GM12878 (cell line): ENCODE measurements around the gene SOCS6. TPM values are rescaled to one million over a fixed set of nuclear protein-coding genes. Genes with fewer than 3 reads are reported as not detected.

Experiments
- ATAC-seq: fragments of 200-7000 bp; cut with Tn5 transposase; 3 replicates; pipeline ENCODE4 v1.9.1; 2020; ENCODE audit warnings: mild to moderate bottlenecking, moderate library complexity
- BruUV-seq: library from RNA; stranded (reverse); fragments of 400-500 nt; replicated peaks from 2 replicates; lab custom pipeline; 2021; lab: Mats Ljungman, UMichigan
- CTCF ChIA-PET: fragments of 300-600 bp; sonication (Branson Sonifier 250); formaldehyde crosslinking; extraction: SDS; loops from one replicate; lab custom pipeline; 2021; ENCODE audit warnings: inconsistent platforms; lab: Yijun Ruan, JAX
- POLR2A ChIA-PET: fragments of 350-600 bp; formaldehyde crosslinking; extraction: SDS; loops from one replicate; lab custom pipeline; 2021; ENCODE audit warnings: inconsistent platforms; lab: Charles Lee
- RAD21 ChIA-PET: fragments of 300-600 bp; sonication (Branson Sonifier 250); formaldehyde crosslinking; loops from one replicate; lab custom pipeline; 2023; ENCODE audit warnings: antibody characterized with exemption; ENCODE audit not compliant: unreplicated experiment; lab: Charles Lee
- SMC1A ChIA-PET: fragments of 300-600 bp; sonication (Branson Sonifier 250); formaldehyde crosslinking; loops from one replicate; lab custom pipeline; 2023; ENCODE audit not compliant: unreplicated experiment, uncharacterized antibody; lab: Charles Lee
- DNase-seq: peaks from one replicate; pipeline ENCODE4 v3.0.0-alpha.2; 2011; ENCODE audit warnings: low read depth, low spot score
- FAIRE-seq: peaks from 3 replicates; lab custom pipeline; 2011; peaks lifted over from hg19 to GRCh38; lab: Jason Lieb, UNC
- H2AFZ ChIP-seq: 2 replicates; pipeline ENCODE4 v1.6.0; 2011; ENCODE audit warnings: low read depth, low read length, control low read depth; ENCODE audit not compliant: control insufficient read depth
- H3K27ac ChIP-seq: 2 replicates; pipeline ENCODE4 v1.5.1; 2011; ENCODE audit warnings: control low read depth; ENCODE audit not compliant: control insufficient read depth, insufficient read depth
- H3K27me3 ChIP-seq, 2 experiments: replicated peaks in 1 of 2; 2 replicates each; pipeline versions ENCODE4 v1.6.0 to v1.6.1; 2011; ENCODE audit warnings: low read length in 1 of 2; ENCODE audit not compliant: control insufficient read depth in 2 of 2, insufficient read depth in 2 of 2
- H3K36me3 ChIP-seq, 2 experiments: 2 replicates each; pipeline ENCODE4 v1.5.1; 2011; ENCODE audit warnings: low read length in 1 of 2; ENCODE audit not compliant: control insufficient read depth in 2 of 2, insufficient read depth in 2 of 2
- H3K4me1 ChIP-seq: 2 replicates; pipeline ENCODE4 v1.6.1; 2011; ENCODE audit warnings: mild to moderate bottlenecking, low read length, moderate library complexity, mixed read lengths; ENCODE audit not compliant: control insufficient read depth, insufficient read depth
- H3K4me2 ChIP-seq: 2 replicates; pipeline ENCODE4 v1.6.0; 2011; ENCODE audit warnings: control low read depth; ENCODE audit not compliant: control insufficient read depth, insufficient read depth
- H3K4me3 ChIP-seq: fragments of 200-600 bp; sonication (generic); 2 replicates; pipeline ENCODE4 v1.5.1; 2016
- H3K79me2 ChIP-seq: 2 replicates; pipeline ENCODE4 v1.6.0; 2011; ENCODE audit warnings: low read length; ENCODE audit not compliant: control insufficient read depth, insufficient read depth
- H3K9ac ChIP-seq: 2 replicates; pipeline ENCODE4 v1.8.0; 2011; ENCODE audit warnings: low read length, control low read depth, mixed read lengths; ENCODE audit not compliant: control insufficient read depth, insufficient read depth
- H3K9me3 ChIP-seq: replicated peaks from 3 replicates; pipeline ENCODE4 v1.5.1; 2011; ENCODE audit warnings: mild to moderate bottlenecking, low read length; ENCODE audit not compliant: control insufficient read depth, insufficient read depth
- H4K20me1 ChIP-seq: 2 replicates; pipeline ENCODE4 v1.6.0; 2011; ENCODE audit not compliant: control insufficient read depth, insufficient read depth
- CHD4 ChIP-seq: fragments of 200-600 bp; sonication (generic); IDR thresholded peaks from 2 replicates; pipeline ENCODE4 v1.6.1; 2016; ENCODE audit warnings: mild to moderate bottlenecking
- EED ChIP-seq: sonication (generic); IDR thresholded peaks from 2 replicates; pipeline ENCODE4 v1.6.1; 2016; ENCODE audit warnings: antibody characterized with exemption, low read depth
- WGBS: methylation state at CpG from one replicate; pipeline ENCODE4 v1.1.6; 2016; ENCODE audit warnings: low lambda C conversion rate; ENCODE audit not compliant: insufficient replicate concordance, insufficient coverage; ENCODE audit errors: missing lambda C conversion rate; 5-methylcytosine and 5-hydroxymethylcytosine counted together
- in situ Hi-C: fragments of 300-500 bp; cut with MboI; formaldehyde crosslinking; loops from 9 replicates; pipeline ENCODE4 v1.14.3; 2018; ENCODE audit warnings: mixed read lengths
- intact Hi-C: fragments of 100-400 bp; cut with micrococcal nuclease; formaldehyde crosslinking; loops from one replicate; pipeline ENCODE4 v1.14.2; 2022; ENCODE audit not compliant: unreplicated experiment
- polyA plus RNA-seq, 11 experiments: library from polyadenylated mRNA; depleted of rRNA in 4 of 11; unstranded in 6 of 11; stranded (reverse) in 5 of 11; fragments of >200 nt; fragmentation: Nextera tagmentation in 4 of 11; fragmentation: Illumina TruSeq in 1 of 11; extraction: Ambion mirVana in 4 of 11; extraction: Trizol in 1 of 11; gene quantifications; 1 replicate in 1 of 11; 2 replicates in 10 of 11; pipeline versions ENCODE4 v1.2.1 to v1.2.3, GENCODE V29; 2011 to 2016; ENCODE audit warnings: inconsistent platforms in 2 of 11, missing spikeins in 2 of 11, low read depth in 1 of 11
- total RNA-seq, 4 experiments: library from RNA; depleted of rRNA in 3 of 4; stranded (reverse); fragments of >200 nt in 3 of 4; fragmentation: Illumina TruSeq in 1 of 4; extraction: Trizol in 1 of 4; gene quantifications; 2 replicates each; pipeline versions ENCODE4 v1.2.1 to v1.2.3, GENCODE V29; 2013 to 2021
- TF ChIP-seq, protein P1 (sequence below): fragments of 450-650 bp; IDR thresholded peaks from 2 replicates; pipeline ENCODE4 v1.6.1; 2016; ENCODE audit warnings: mild to moderate bottlenecking, moderate library complexity, borderline replicate concordance

Gene SOCS6
- total and polyA plus RNA-seq, 10 of the 15 experiments (the other 5 are each of a cell fraction or from before 2014, with no cell fraction given), result 1.6 to 6.1 (median 4.1) TPM

DNA sequence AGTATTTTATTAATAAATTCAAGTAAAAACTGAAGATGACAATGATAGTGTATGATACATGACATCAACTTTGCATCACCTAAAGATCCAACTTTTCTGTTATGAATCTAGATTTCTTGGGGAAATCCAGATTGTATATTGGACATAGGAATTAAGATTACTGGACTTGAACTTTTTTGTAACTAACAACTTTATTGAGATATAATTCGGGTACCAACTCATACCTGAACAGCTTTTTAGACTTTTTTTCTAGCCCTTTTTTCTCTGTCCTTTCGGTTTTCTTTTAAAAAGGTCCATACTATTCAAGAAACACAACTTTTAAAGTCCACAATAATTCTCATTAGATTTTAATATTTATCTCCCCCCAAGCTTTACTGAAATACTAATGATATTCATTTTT, 1.1 kb upstream of the SOCS6 start (continued):
- TF ChIP-seq, protein P1, sequence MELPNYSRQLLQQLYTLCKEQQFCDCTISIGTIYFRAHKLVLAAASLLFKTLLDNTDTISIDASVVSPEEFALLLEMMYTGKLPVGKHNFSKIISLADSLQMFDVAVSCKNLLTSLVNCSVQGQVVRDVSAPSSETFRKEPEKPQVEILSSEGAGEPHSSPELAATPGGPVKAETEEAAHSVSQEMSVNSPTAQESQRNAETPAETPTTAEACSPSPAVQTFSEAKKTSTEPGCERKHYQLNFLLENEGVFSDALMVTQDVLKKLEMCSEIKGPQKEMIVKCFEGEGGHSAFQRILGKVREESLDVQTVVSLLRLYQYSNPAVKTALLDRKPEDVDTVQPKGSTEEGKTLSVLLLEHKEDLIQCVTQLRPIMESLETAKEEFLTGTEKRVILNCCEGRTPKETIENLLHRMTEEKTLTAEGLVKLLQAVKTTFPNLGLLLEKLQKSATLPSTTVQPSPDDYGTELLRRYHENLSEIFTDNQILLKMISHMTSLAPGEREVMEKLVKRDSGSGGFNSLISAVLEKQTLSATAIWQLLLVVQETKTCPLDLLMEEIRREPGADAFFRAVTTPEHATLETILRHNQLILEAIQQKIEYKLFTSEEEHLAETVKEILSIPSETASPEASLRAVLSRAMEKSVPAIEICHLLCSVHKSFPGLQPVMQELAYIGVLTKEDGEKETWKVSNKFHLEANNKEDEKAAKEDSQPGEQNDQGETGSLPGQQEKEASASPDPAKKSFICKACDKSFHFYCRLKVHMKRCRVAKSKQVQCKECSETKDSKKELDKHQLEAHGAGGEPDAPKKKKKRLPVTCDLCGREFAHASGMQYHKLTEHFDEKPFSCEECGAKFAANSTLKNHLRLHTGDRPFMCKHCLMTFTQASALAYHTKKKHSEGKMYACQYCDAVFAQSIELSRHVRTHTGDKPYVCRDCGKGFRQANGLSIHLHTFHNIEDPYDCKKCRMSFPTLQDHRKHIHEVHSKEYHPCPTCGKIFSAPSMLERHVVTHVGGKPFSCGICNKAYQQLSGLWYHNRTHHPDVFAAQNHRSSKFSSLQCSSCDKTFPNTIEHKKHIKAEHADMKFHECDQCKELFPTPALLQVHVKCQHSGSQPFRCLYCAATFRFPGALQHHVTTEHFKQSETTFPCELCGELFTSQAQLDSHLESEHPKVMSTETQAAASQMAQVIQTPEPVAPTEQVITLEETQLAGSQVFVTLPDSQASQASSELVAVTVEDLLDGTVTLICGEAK, result peak; percentile 70

DNA sequence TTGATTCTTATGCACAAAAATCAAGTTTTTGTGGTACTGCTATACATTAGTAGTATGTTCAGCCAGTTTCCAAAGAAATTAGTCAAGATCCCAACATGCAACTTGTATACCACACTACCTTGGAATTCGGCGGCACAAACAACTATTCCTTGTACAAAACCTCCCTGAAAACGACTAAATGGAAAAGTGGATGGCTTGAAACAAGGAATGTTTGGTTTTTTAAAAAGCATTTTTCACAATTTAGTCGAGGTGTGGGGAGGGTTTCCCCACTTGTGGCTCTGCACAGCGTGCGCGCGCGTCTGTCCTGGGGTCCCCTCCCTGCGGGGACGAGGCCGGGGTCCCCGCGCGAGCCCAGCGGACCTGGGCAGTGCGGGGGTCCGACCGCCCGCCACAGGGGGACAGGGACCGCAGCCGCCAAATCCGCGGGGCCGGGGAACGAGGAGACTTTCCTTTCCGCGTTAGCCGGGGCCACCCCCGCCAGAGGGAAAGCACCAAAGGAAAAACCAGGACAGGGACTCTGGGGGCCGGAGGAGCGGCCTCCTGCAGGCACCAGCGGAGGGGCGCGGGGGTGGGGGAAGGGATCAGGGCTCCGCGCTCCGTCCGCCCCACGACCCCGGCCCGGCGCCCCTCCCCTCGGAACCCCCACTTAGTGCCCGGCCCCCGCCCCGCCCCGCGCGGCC, 534 bp upstream of the SOCS6 start:
- no peak for TF ChIP-seq CHD4
- TF ChIP-seq EED, result 0 out of 2 replicates have a peak, but pooled peaks have one; percentile 26
- Histone ChIP-seq H3K79me2 (peaks cover 27% of the 10 kb centered on the region), H3K36me3 (no peaks in the 10 kb centered on the region), H3K9ac (peak overlapping the region; percentile 61; the same call in 1 of the 2 replicates), H3K4me3 (peak overlapping the region; percentile 50; the same call in 1 of the 2 replicates), H4K20me1 (peaks cover 4% of the 10 kb centered on the region; the same call in 1 of the 2 replicates), H3K4me2 (peak overlapping the region; percentile 66), H3K27me3 (no peaks in the 10 kb centered on the region; a peak in 1 of 4 replicates), H3K4me1 (peaks cover 5% of the 10 kb centered on the region), H2AFZ (peak overlapping the region; percentile 19), H3K9me3 (no peaks in the 10 kb centered on the region), H3K27ac (no peak overlapping the region)
- RAD21 ChIA-PET, result no interaction called here
- POLR2A ChIA-PET, result no interaction called here
- SMC1A ChIA-PET, result no interaction called here
- no TSS peak for BruUV-seq
- DNase-seq, result no peak
- in situ Hi-C loops, result no loop called here
- CTCF ChIA-PET, result no interaction called here
- 8% methylated on average over 31 of the region's 50 CpGs for WGBS
- FAIRE-seq, result no peak
- intact Hi-C loops, result loop anchor here (5.0 kb wide), 1 partner anchor 144 kb away; no protein-coding TSS in a partner anchor
- peak; percentile 2; the same call in 1 of the 3 replicates for ATAC-seq
